GM12892 (cell line): ENCODE data around the gene LMBR1L.

ENCODE experiments used
- POLR2A ChIP-seq: IDR thresholded peaks from 2 replicates; pipeline ENCODE4 v1.6.1; 2011; ENCODE audit warnings: low read depth, low read length, control low read depth
- TAF1 ChIP-seq: IDR thresholded peaks from 2 replicates; pipeline ENCODE4 v1.6.1; 2011; ENCODE audit warnings: low read depth, mild to moderate bottlenecking, control low read depth, low read length, borderline replicate concordance

DNA sequence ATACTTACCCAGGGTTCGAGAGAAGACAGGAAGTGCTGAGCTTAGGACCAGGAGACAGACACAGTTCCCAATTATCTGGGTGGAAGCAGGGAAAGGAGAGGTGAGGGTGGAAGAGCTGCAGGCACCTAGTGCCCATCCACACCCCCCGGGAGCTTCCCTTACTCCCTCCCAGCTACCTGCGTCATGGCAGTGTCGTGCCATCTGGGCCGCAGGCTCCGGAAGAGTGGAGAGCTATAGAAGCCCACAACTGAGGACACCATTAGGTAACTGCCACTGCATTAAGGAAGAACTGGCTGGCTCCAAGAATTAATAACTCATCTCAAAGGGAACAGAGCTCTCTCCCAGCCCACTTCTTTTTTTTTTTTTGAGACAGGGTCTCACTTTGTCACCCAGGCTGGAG lies 10.3 kb downstream of the LMBR1L start:
- TF ChIP-seq POLR2A (no peak), TAF1 (no peak)
